LNCaP clone FGC (cell line): Measurements from ENCODE around the gene MCEE.

Source experiments
- DNase-seq: peaks from one replicate; pipeline ENCODE4 v3.0.0-alpha.2; 2011; ENCODE audit warnings: low read depth
- H3K4me3 ChIP-seq: 2 replicates; pipeline ENCODE4 v1.5.1; 2011; ENCODE audit warnings: mild to moderate bottlenecking, low read depth, low read length, control low read depth
- TF ChIP-seq, protein P1 (sequence below): IDR thresholded peaks from 2 replicates; pipeline ENCODE4 v1.5.1; 2012; ENCODE audit warnings: mild to moderate bottlenecking; ENCODE audit not compliant: control insufficient read depth, insufficient read depth; ENCODE audit errors: extremely low read depth

MCEE gene

DNA sequence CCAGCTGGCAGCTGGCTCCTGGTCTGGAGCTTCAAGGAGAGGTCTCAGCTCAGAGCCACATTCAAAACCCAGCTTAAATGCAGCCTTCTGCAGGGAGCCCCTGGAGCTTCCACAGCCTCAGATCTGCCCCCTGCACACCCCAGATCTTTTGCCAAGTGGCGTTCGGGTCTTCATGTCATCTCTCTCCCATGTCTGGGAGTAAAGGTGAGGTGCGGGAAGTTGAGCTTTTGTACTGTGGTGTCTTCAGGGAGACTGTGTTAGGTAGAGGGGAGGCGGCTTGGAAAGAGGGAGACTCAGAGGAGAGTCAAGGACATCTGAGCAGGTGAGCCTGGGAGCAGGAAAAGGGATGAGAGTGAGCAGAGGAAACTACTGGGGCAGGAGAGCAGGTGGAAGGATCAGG, 25.8 kb upstream of the MCEE start:
- no peak overlapping the region for H3K4me3 ChIP-seq
- no peak for DNase-seq
- TF ChIP-seq, protein P1, sequence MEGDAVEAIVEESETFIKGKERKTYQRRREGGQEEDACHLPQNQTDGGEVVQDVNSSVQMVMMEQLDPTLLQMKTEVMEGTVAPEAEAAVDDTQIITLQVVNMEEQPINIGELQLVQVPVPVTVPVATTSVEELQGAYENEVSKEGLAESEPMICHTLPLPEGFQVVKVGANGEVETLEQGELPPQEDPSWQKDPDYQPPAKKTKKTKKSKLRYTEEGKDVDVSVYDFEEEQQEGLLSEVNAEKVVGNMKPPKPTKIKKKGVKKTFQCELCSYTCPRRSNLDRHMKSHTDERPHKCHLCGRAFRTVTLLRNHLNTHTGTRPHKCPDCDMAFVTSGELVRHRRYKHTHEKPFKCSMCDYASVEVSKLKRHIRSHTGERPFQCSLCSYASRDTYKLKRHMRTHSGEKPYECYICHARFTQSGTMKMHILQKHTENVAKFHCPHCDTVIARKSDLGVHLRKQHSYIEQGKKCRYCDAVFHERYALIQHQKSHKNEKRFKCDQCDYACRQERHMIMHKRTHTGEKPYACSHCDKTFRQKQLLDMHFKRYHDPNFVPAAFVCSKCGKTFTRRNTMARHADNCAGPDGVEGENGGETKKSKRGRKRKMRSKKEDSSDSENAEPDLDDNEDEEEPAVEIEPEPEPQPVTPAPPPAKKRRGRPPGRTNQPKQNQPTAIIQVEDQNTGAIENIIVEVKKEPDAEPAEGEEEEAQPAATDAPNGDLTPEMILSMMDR = no peak

DNA sequence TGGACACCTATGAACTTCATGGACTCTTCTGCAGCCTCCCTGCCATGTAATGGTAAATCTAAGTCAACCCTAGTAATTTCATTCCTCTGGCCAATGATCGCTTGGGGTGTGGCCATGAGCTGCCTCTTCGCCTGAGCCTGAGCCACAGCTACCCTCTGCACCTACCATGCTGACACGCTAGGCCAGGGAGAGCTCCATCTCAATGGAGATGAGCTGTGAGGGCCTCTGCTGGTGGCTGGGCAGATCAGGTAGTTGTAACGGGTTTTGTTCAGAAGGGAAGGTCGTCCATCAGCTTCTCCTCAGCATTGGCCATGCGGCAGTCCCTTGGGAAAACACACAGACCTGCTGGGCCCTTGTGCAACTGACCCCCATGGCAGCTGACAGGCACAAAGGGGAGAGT, 24.8 kb upstream of the MCEE start:
- TF ChIP-seq, protein P1 = no peak
- DNase-seq = no peak
- H3K4me3 ChIP-seq = no peak overlapping the region

DNA sequence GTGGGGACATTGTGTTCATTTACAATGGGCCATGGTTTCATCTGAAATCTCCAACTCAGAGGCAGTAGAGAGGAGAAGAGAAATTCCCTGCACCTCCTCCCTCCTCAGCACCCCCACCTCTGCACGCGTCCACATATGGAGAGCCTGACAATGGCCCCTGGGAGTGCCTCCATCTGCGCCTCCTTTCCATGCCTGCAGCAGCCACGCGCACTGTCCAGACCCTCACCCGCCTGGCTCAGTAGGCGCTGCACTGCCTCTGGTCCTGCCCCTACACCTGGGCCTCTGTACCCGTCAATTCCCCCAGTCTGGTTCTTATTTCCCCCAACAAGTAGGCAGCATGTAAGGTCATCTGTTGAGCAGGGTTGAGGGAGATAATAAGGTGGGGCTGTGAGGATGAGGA, 24.2 kb upstream of the MCEE start:
- H3K4me3 ChIP-seq = no peak overlapping the region
- TF ChIP-seq, protein P1 = no peak
- no peak for DNase-seq

DNA sequence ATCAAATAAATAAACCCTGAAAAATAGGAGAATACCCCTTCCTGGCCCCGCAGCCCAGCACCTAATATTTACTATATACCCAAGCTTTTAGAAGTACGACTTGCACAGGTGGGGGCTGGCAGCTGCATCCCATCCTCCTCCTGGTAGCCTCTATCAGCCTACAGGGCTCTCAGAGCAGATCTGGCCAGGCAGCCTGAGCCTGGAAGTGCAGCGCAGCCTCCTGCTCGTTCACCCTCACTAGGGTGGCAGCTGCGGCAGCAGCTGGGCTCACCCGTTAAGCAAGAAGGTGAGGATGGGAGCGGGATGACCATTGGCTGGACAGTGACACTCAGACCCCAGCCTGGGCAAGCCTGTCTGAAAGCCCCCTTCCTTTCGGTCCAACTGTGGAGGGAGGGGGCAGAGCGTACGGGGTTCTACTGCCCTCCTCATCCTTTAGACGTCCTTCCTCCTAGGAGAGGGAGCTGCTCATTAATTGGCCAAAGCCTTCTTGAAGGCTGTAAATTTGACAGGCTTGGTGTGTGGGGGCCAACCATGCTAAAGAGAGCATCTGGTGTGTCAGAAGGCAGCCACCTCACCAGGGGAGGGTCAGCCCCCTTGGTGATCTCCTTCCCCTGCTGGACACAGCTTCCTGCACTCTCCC, 23.7 kb upstream of the MCEE start:
- no peak for DNase-seq

DNA sequence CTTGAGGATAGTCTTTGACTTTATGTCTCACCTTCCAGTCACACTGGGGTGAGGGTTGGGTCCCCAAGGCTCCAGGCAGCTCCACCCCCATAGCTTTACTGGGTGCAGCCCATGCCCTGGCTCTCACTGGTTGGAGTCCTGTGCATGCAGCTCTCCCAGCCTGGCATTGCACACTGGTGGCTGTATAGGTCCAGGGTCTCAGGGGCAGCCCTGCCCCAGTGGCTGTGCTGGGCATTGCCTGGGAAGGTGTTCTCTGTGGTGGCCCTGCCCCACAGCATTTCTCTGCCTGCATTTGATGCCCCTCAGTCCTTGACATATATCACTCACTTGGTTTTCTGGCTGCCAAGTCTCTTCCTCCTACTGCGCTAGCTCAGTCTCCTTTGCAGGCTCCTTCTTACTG, 21.6 kb upstream of the MCEE start:
- TF ChIP-seq, protein P1 = no peak
- H3K4me3 ChIP-seq = no peak overlapping the region
- DNase-seq = no peak

More for the DNA sequence above, 23.7 kb upstream of the MCEE start:
- TF ChIP-seq, protein P1 = no peak
- no peak overlapping the region for H3K4me3 ChIP-seq

DNA sequence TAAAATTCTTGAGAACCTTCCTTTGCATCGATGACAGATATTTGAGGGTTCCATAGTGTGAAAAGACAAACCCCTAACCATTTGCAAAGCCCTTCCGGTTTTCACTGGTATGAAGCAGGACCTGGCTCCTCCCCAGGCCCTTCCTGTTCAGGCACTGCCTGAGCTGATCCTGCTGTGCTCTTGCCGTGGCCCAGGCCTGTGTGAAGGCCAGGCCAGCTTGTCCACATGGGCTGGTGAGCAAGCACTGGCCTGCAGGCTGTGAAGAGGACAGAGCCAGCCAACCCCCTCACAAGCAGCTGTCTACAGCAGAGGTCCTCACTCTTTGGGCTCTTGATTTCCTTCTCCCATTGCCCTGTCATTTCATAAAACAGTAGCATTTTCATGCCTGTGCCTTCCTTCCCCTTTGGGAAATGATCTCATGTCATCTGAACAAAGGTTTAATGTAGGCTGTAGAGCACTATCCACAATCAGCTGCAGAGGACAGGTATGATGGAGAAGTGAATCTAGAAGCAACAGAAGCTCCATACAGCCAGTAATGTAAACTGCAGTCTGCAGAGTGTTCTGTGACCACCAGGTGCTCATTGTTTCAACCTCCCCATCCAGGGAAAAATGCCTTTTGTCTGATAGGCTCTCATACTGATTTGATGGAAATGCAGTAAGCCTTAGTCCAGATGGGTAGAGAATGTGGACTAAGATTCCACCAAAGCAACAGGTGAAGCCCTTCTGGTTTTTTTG, 20.2 kb upstream of the MCEE start:
- H3K4me3 ChIP-seq = no peak overlapping the region
- no peak for DNase-seq
- TF ChIP-seq, protein P1 = no peak

DNA sequence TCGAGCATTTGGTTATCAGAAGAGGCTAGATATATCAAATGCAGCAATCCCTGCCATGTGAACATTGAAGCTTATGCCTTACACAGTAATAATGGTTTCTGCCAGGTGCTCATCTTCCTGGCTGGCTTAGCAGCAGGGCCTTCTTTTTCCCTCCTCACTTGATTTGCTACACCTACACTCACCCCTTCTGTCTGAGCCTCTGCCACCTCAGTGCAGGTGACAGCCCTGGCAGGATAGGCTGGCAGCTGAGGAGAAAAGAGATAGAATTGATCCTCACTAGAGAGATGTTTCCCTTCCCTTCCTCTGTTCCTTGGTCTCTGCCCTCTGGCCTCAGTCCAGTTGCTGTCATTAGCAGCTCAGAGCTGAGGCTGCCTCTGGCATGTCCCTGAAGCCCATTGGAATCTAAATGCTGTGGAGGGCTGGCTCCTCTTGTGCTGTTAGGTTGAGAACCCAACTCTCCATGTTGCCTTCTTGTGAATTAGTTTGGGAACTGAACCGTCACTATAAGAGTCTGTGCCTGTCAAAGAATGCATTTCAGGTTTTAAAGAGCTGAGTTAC, 18.6 kb upstream of the MCEE start:
- no peak for DNase-seq
- TF ChIP-seq, protein P1 = no peak
- H3K4me3 ChIP-seq = no peak overlapping the region
